GM20431 (cell line): ENCODE results near the gene TOMM40.
"Not testable (repeated sequence)": the region's sequence is repeated elsewhere in the genome, so short reads cannot be mapped to it uniquely, and the experiment has no call there.

ENCODE experiments used
- in situ Hi-C: fragments of 300-500 bp; cut with MseI, MboI; formaldehyde crosslinking; loops from one replicate; pipeline ENCODE4 v1.15.0; 2020; ENCODE audit warnings: low sequenced_read_pairs; ENCODE audit not compliant: unreplicated experiment

The TOMM40 gene

GRCh38 chr19:44914433-44915206 is 23.6 kb downstream of the TOMM40 start, which contains the start of gene APOC1:
TSS of gene APOC1 (plus strand) at chr19:44914608. CDS start at chr19:44914892, 284 bp downstream.
- in situ Hi-C loops: not testable (repeated sequence)

GRCh38 chr19:44924243-44924725 is 33.2 kb downstream of the TOMM40 start:
- in situ Hi-C loops: no loop called here

GRCh38 chr19:44925114-44925891 is 34.2 kb downstream of the TOMM40 start:
- in situ Hi-C loops: no loop called here

GRCh38 chr19:44926245-44927077 is 35.4 kb downstream of the TOMM40 start:
- in situ Hi-C loops: not testable (repeated sequence)

GRCh38 chr19:44927746-44928145 is 36.7 kb downstream of the TOMM40 start:
- in situ Hi-C loops: no loop called here

GRCh38 chr19:44930088-44930487 is 39.0 kb downstream of the TOMM40 start:
- in situ Hi-C loops: no loop called here

GRCh38 chr19:44931541-44931940 is 40.5 kb downstream of the TOMM40 start:
- in situ Hi-C loops: no loop called here

GRCh38 chr19:44939668-44940067 is 48.6 kb downstream of the TOMM40 start:
- in situ Hi-C loops: no loop called here

- in situ Hi-C loops: no loop called here
These were observed 51.1 kb downstream of the TOMM40 start, which contains the start of gene APOC4 for GRCh38 chr19:44942067-44942571. TSS of gene APOC4 (plus strand) at chr19:44942237. CDS start at chr19:44942278, 41 bp downstream.

GRCh38 chr19:44943801-44944249 is 52.8 kb downstream of the TOMM40 start:
- in situ Hi-C loops: no loop called here

- in situ Hi-C loops: no loop called here
These were observed 56.1 kb downstream of the TOMM40 start for GRCh38 chr19:44947041-44947581.

- in situ Hi-C loops: no loop called here
These were observed 57.2 kb downstream of the TOMM40 start for GRCh38 chr19:44948237-44948636.

- in situ Hi-C loops: no loop called here
These were observed 57.8 kb downstream of the TOMM40 start for GRCh38 chr19:44948763-44949374.

GRCh38 chr19:44949550-44949949 is 58.5 kb downstream of the TOMM40 start:
- in situ Hi-C loops: no loop called here

- in situ Hi-C loops: loop anchor here (10.0 kb wide), 1 partner anchor 47 kb away; the partner anchor contains the start of gene APOE
These were observed 60.4 kb downstream of the TOMM40 start for GRCh38 chr19:44951179-44952159.
